Measurements from ENCODE around the gene FANCC. TPM values are rescaled to one million over a fixed set of nuclear protein-coding genes. Genes with fewer than 3 reads are reported as not detected.
"Not testable (repeated sequence)": the region's sequence is repeated elsewhere in the genome, so short reads cannot be mapped to it uniquely, and the experiment has no call there.

The FANCC gene
- total RNA-seq, 2 donors from 2014 or later, result 10.5 to 23.6 TPM

- H3K27ac ChIP-seq, result no peak overlapping the region
- no peaks in the 10 kb centered on the region for H3K36me3 ChIP-seq
- no peak overlapping the region for H3K9ac ChIP-seq (ENCODE audit: low read depth in 2 of 2, low read length in 2 of 2)
- DNase-seq, result no peak
- no peak for TF ChIP-seq CTCF (IDR thresholded peaks at IDR 0.05)
- intact Hi-C loops (cut with DNase I), result no loop called here
- H3K4me3 ChIP-seq, result no peak overlapping the region
- peaks cover 7% of the 10 kb centered on the region for H3K4me1 ChIP-seq
- H3K27me3 ChIP-seq, result no peaks in the 10 kb centered on the region
- no peaks in the 10 kb centered on the region for H3K9me3 ChIP-seq
These were observed 44.7 kb downstream of the FANCC start for GRCh38 chr9:95272830-95273229.

- intact Hi-C loops (cut with DNase I), result no loop called here
- Histone ChIP-seq H3K9ac (ENCODE audit: low read depth in 2 of 2, low read length in 2 of 2) (no peak overlapping the region), H3K4me1 (peaks cover 10% of the 10 kb centered on the region), H3K9me3 (no peaks in the 10 kb centered on the region), H3K27me3 (no peaks in the 10 kb centered on the region), H3K36me3 (no peaks in the 10 kb centered on the region), H3K27ac (no peak overlapping the region), H3K4me3 (no peak overlapping the region)
- no peak for TF ChIP-seq CTCF (IDR thresholded peaks at IDR 0.05)
- no peak for DNase-seq
These were observed 46.7 kb downstream of the FANCC start for GRCh38 chr9:95270790-95271189.

GRCh38 chr9:95269803-95270773 is 47.4 kb downstream of the FANCC start:
- H3K36me3 ChIP-seq; H3K4me3 ChIP-seq; DNase-seq; H3K9ac ChIP-seq (ENCODE audit: low read depth in 2 of 2, low read length in 2 of 2); intact Hi-C loops (cut with DNase I); H3K27ac ChIP-seq; H3K9me3 ChIP-seq; H3K27me3 ChIP-seq: not testable (repeated sequence)
- peaks cover 12% of the 10 kb centered on the region for H3K4me1 ChIP-seq

- Histone ChIP-seq H3K9ac (ENCODE audit: low read depth in 2 of 2, low read length in 2 of 2) (no peak overlapping the region), H3K9me3 (no peaks in the 10 kb centered on the region), H3K27me3 (no peaks in the 10 kb centered on the region), H3K4me3 (no peak overlapping the region), H3K4me1 (peaks cover 12% of the 10 kb centered on the region), H3K27ac (no peak overlapping the region), H3K36me3 (no peaks in the 10 kb centered on the region)
- TF ChIP-seq CTCF (IDR thresholded peaks at IDR 0.05), result no peak
- intact Hi-C loops (cut with DNase I), result no loop called here
- DNase-seq, result no peak
These were observed 48.8 kb downstream of the FANCC start for GRCh38 chr9:95268681-95269080.

GRCh38 chr9:95266649-95267048 is 50.9 kb downstream of the FANCC start:
- H3K9me3 ChIP-seq, result no peaks in the 10 kb centered on the region
- no peaks in the 10 kb centered on the region for H3K27me3 ChIP-seq
- H3K4me1 ChIP-seq, result peaks cover 12% of the 10 kb centered on the region
- H3K27ac ChIP-seq, result no peak overlapping the region
- no peak overlapping the region for H3K4me3 ChIP-seq
- H3K36me3 ChIP-seq, result no peaks in the 10 kb centered on the region
- intact Hi-C loops (cut with DNase I), result no loop called here
- TF ChIP-seq CTCF (IDR thresholded peaks at IDR 0.05), result no peak
- no peak for DNase-seq
- H3K9ac ChIP-seq (ENCODE audit: low read depth in 2 of 2, low read length in 2 of 2), result no peak overlapping the region

- intact Hi-C loops (cut with DNase I), result no loop called here
- TF ChIP-seq CTCF (IDR thresholded peaks at IDR 0.05), result no peak
- H3K9me3 ChIP-seq, result no peaks in the 10 kb centered on the region
- H3K36me3 ChIP-seq, result no peaks in the 10 kb centered on the region
- H3K4me3 ChIP-seq, result no peak overlapping the region
- no peak overlapping the region for H3K9ac ChIP-seq (ENCODE audit: low read depth in 2 of 2, low read length in 2 of 2)
- DNase-seq, result no peak
- H3K27me3 ChIP-seq, result no peaks in the 10 kb centered on the region
- peaks cover 12% of the 10 kb centered on the region for H3K4me1 ChIP-seq
- no peak overlapping the region for H3K27ac ChIP-seq
These were observed 51.5 kb downstream of the FANCC start for GRCh38 chr9:95265960-95266359.
